Transverse colon (tissue), 4 donors: ENCODE results near the gene ZFPM1. TPM values are rescaled to one million over a fixed set of nuclear protein-coding genes. Genes with fewer than 3 reads are reported as not detected.

ENCODE experiments used
- DNase-seq: peaks from one replicate; pipeline ENCODE4 v3.0.0-alpha.2; 2019
- H3K27ac ChIP-seq, 4 donors: fragments of 200-600 bp; sonication (generic); 2 replicates each; pipeline ENCODE4 v1.5.1; 2016 to 2018; ENCODE audit warnings: inconsistent platforms in 4 of 4
- H3K27me3 ChIP-seq: fragments of 200-600 bp; sonication (generic); 2 replicates; pipeline ENCODE4 v1.5.1; 2017; ENCODE audit warnings: inconsistent platforms
- H3K36me3 ChIP-seq, 4 donors: fragments of 200-600 bp; sonication (generic); 2 replicates each; pipeline ENCODE4 v1.5.1; 2017 to 2019; ENCODE audit warnings: inconsistent platforms in 4 of 4
- H3K4me1 ChIP-seq, 4 donors: fragments of 200-600 bp; sonication (generic); 2 replicates each; pipeline ENCODE4 v1.5.1; 2017 to 2020; ENCODE audit warnings: inconsistent platforms in 4 of 4
- H3K4me3 ChIP-seq, 4 donors: fragments of 200-600 bp; sonication (generic); 1 replicate in 1 of 4; 2 replicates in 3 of 4; pipeline versions ENCODE4 v1.5.1 to v1.6.1; 2017 to 2019; ENCODE audit warnings: inconsistent platforms in 4 of 4
- H3K9me3 ChIP-seq, 2 donors: fragments of 200-600 bp; sonication (generic); 2 replicates each; pipeline ENCODE4 v1.5.1; 2017 to 2019; ENCODE audit warnings: inconsistent platforms in 2 of 2
- EP300 ChIP-seq: sonication (generic); formaldehyde crosslinking; IDR thresholded peaks from one replicate; pipeline ENCODE4 v1.6.1; 2017; ENCODE audit warnings: antibody characterized with exemption, low read depth
- POLR2A ChIP-seq: fragments of 450-650 bp; IDR thresholded peaks from one replicate; pipeline ENCODE4 v1.6.1; 2016; ENCODE audit warnings: antibody characterized with exemption, mild to moderate bottlenecking, moderate library complexity
- POLR2AphosphoS5 ChIP-seq, 3 donors: sonication (generic); formaldehyde crosslinking; IDR thresholded peaks; one replicate each; pipeline ENCODE4 v1.6.1; 2016; ENCODE audit warnings: antibody characterized with exemption in 3 of 3
- WGBS, 2 donors: methylation state at CpG; one replicate each; pipeline ENCODE4 v1.1.5; 2018; ENCODE audit warnings: low coverage in 1 of 2; 5-methylcytosine and 5-hydroxymethylcytosine counted together
- in situ Hi-C, 4 donors: fragments of 200-750 bp; cut with MboI; loops; one replicate each; pipeline versions ENCODE4 v1.15.0 to v1.15.1; 2017; ENCODE audit warnings: low sequenced_read_pairs in 3 of 4, low pct_ligation_motif_present in 1 of 4, low pct_unique_long_range_greater_than_20kb in 1 of 4
- intact Hi-C: fragments of 100-400 bp; cut with DNase I; formaldehyde crosslinking; loops from one replicate; pipeline ENCODE4 v1.15.1; 2023; ENCODE audit warnings: low total_unique reads
- total RNA-seq, 4 donors: library from RNA; depleted of rRNA; stranded (reverse); fragments of >200 nt; gene quantifications; one replicate each; pipeline ENCODE4 v1.1.0, GENCODE V29; 2016
- TF ChIP-seq, protein P1 (sequence below), 5 experiments: fragments of 200-600 bp in 3 of 5; fragments of 450-650 bp in 2 of 5; sonication (generic) in 3 of 5; IDR thresholded peaks; 1 replicate in 2 of 5; 2 replicates in 3 of 5; pipeline ENCODE4 v1.5.1; 2016 to 2017; ENCODE audit warnings: antibody characterized with exemption in 5 of 5, inconsistent platforms in 3 of 5, mild to moderate bottlenecking in 2 of 5, moderate library complexity in 1 of 5

The ZFPM1 gene
- total RNA-seq, 4 donors from 2014 or later: 1.2 to 4.6 (median 3.1) TPM

GRCh38 chr16:88439706-88440105 lies 13.4 kb upstream of the ZFPM1 start:
- Histone ChIP-seq H3K27me3 (peaks cover 25% of the 10 kb centered on the region), H3K4me1 (peaks cover 0 to 7% (median 3%) of the 10 kb centered on the region in 4 donors), H3K27ac (no peak overlapping the region), H3K36me3 (no peaks in the 10 kb centered on the region), H3K4me3 (no peak overlapping the region), H3K9me3 (no peaks in the 10 kb centered on the region)
- TF ChIP-seq POLR2A (no peak), POLR2AphosphoS5 (IDR thresholded peaks at IDR 0.05) (no peak), EP300 (no peak)
- TF ChIP-seq, protein P1, sequence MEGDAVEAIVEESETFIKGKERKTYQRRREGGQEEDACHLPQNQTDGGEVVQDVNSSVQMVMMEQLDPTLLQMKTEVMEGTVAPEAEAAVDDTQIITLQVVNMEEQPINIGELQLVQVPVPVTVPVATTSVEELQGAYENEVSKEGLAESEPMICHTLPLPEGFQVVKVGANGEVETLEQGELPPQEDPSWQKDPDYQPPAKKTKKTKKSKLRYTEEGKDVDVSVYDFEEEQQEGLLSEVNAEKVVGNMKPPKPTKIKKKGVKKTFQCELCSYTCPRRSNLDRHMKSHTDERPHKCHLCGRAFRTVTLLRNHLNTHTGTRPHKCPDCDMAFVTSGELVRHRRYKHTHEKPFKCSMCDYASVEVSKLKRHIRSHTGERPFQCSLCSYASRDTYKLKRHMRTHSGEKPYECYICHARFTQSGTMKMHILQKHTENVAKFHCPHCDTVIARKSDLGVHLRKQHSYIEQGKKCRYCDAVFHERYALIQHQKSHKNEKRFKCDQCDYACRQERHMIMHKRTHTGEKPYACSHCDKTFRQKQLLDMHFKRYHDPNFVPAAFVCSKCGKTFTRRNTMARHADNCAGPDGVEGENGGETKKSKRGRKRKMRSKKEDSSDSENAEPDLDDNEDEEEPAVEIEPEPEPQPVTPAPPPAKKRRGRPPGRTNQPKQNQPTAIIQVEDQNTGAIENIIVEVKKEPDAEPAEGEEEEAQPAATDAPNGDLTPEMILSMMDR (IDR thresholded peaks at IDR 0.05): no peak
- in situ Hi-C loops: loop anchor here in 2 of 4 donors (10.0 to 25.0 kb wide), 2 partner anchors 85 to 123 kb away; partner anchors contain the start of gene ZC3H18 (in 1 of the 2)
- WGBS, 2 donors: 72 to 76% methylated on average over 6 to 12 of the region's 12 CpGs
- intact Hi-C loops: loop anchor here (5.0 to 10.0 kb wide), 2 partner anchors 123 to 245 kb away; no protein-coding TSS in a partner anchor
- DNase-seq: no peak

DNA sequence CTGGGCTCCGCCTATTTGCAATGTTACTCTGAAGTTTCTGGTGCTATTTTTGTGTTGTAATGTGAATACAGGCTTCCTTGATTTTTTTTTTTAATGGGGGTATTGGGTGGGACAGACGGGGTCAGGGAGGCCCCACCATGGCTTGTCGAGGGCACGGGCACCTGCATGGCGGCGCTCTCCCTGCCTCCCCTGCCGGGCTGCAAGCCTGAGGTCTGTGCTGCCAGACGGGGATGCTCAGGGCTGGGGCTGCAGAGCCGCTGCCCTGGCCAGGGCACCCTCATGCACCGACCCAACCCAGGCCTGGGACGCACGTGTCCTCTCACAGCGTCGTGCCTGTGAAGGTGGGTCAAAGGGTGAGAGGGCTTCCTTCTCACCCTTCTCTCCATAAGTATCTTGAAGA lies 13.0 kb upstream of the ZFPM1 start:
- Histone ChIP-seq H3K9me3 (no peaks in the 10 kb centered on the region), H3K27ac (no peak overlapping the region), H3K27me3 (peaks cover 25% of the 10 kb centered on the region), H3K4me1 (peaks cover 0 to 7% (median 3%) of the 10 kb centered on the region in 4 donors), H3K4me3 (no peak overlapping the region), H3K36me3 (no peaks in the 10 kb centered on the region)
- TF ChIP-seq POLR2A: no peak
- TF ChIP-seq, protein P1 (IDR thresholded peaks at IDR 0.05): no peak
- TF ChIP-seq EP300: no peak
- TF ChIP-seq POLR2AphosphoS5 (IDR thresholded peaks at IDR 0.05): no peak
- in situ Hi-C loops: loop anchor here in 2 of 4 donors (10.0 to 25.0 kb wide), 2 partner anchors 85 to 122 kb away; partner anchors contain the start of gene ZC3H18 (in 1 of the 2)
- DNase-seq: no peak
- 76 to 77% methylated on average over 7 to 14 of the region's 14 CpGs for WGBS, 2 donors
- intact Hi-C loops: loop anchor here (5.0 kb wide), 1 partner anchor 122 kb away; no protein-coding TSS in a partner anchor

DNA sequence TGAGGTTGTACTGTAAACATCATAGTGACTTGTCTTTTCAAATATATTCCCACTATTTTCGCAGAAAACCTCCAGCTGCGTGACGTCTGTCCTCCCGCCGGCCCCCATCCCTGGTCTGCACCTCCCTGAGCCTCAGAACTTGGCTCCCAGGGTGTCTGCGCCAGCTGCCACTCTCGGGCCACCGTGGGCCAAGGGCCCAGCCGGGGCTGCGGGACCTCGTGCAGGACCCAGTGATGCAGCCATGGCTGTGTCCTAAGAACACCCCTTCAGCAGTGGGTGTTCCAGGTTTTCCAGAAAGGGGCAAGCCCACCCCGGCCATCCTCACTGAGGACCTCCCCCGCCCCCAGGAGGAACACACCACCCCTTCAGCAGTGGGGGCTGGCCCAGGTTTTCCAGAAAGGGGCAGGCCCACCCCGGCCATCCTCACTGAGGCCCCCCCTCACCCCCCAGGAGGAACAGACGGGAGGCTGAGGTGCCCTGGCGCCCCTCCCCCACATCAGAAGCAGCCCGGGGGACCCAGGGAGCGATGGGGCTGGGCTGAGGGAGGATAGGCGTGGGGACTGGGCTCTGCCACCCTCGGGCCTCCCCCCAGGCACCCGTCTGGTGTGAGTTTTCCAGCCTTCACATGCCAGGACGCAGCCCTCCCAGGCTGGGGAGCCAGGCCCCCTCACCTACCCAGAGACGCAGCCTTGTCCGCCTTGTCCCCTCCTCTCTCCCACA lies 12.2 kb upstream of the ZFPM1 start:
- in situ Hi-C loops (loop anchor here in 2 of 4 donors (10.0 to 25.0 kb wide), 2 partner anchors 84 to 121 kb away; partner anchors contain the start of gene ZC3H18 (in 1 of the 2)), intact Hi-C loops (loop anchor here (5.0 kb wide), 1 partner anchor 121 kb away; no protein-coding TSS in a partner anchor)
- H3K9me3 ChIP-seq: no peaks in the 10 kb centered on the region
- TF ChIP-seq, protein P1 (IDR thresholded peaks at IDR 0.05): no peak
- TF ChIP-seq EP300: no peak
- TF ChIP-seq POLR2A: no peak
- TF ChIP-seq POLR2AphosphoS5 (IDR thresholded peaks at IDR 0.05): no peak
- H3K36me3 ChIP-seq: no peaks in the 10 kb centered on the region
- no peak overlapping the region for H3K27ac ChIP-seq
- H3K4me3 ChIP-seq: no peak overlapping the region
- WGBS, 2 donors: 65 to 82% methylated on average over 2 to 24 of the region's 24 CpGs
- peaks cover 25% of the 10 kb centered on the region for H3K27me3 ChIP-seq
- no peak for DNase-seq
- peaks cover 0 to 7% (median 3%) of the 10 kb centered on the region in 4 donors for H3K4me1 ChIP-seq

- no peak for DNase-seq
- TF ChIP-seq POLR2AphosphoS5 (IDR thresholded peaks at IDR 0.05) (no peak), POLR2A (no peak), EP300 (no peak)
- TF ChIP-seq, protein P1 (IDR thresholded peaks at IDR 0.05): no peak
- Histone ChIP-seq H3K36me3 (no peaks in the 10 kb centered on the region), H3K27me3 (peaks cover 25% of the 10 kb centered on the region), H3K27ac (no peak overlapping the region), H3K9me3 (no peaks in the 10 kb centered on the region), H3K4me3 (no peak overlapping the region), H3K4me1 (peaks cover 0 to 7% (median 3%) of the 10 kb centered on the region in 4 donors)
- in situ Hi-C loops: loop anchor here in 2 of 4 donors (10.0 to 25.0 kb wide), 2 partner anchors 83 to 121 kb away; partner anchors contain the start of gene ZC3H18 (in 1 of the 2)
- WGBS, 2 donors: 72% methylated on average over 14 of the region's 14 CpGs; no CpG with 5 or more reads in 1 of the 2 donors
- intact Hi-C loops: loop anchor here (5.0 kb wide), 1 partner anchor 121 kb away; no protein-coding TSS in a partner anchor
These were observed 11.6 kb upstream of the ZFPM1 start for GRCh38 chr16:88441460-88441859.
